ENCODE results near the gene MAGOHB.

The MAGOHB gene

DNA sequence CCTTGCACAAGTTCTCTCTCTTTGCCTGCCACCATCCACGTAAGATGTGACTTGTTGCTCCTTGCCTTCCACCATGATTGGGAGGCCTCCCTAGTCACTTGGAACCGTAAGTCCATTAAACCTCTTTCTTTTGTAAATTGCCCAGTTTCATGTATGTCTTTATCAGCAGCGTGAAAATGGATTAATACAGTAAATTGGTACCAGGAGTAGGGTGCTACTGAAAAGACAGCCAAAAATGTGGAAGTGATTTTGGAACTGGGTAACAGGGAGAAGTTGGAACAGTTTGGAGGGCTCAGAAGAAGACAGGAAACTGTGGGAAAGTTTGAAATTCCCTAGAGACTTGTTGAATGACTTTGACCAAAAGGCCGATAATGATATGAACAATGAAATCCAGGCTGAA lies 32.5 kb upstream of the MAGOHB start:
- H3K9ac ChIP-seq (ENCODE audit: low read length) = no peak overlapping the region
- H2AFZ ChIP-seq (ENCODE audit: low read depth, low read length) = no peak overlapping the region
- H4K20me1 ChIP-seq (ENCODE audit: insufficient read depth, low read length) = no peaks in the 10 kb centered on the region
- no peak overlapping the region for H3K27ac ChIP-seq (ENCODE audit: low read length)
- H3K4me1 ChIP-seq (ENCODE audit: low read length) = no peaks in the 10 kb centered on the region
- H3K27me3 ChIP-seq (ENCODE audit: low read depth, low read length) = no peaks in the 10 kb centered on the region
- H3K9me3 ChIP-seq (ENCODE audit: insufficient read depth, low read length) = no peaks in the 10 kb centered on the region; the same call in 1 of the 2 replicates
- H3K4me2 ChIP-seq (ENCODE audit: low read length) = no peak overlapping the region
- no peak overlapping the region for H3K4me3 ChIP-seq (ENCODE audit: low read length)
- H3K79me2 ChIP-seq (ENCODE audit: low read length) = no peaks in the 10 kb centered on the region
- no peaks in the 10 kb centered on the region for H3K36me3 ChIP-seq (replicated peaks; ENCODE audit: low read depth, low read length)
- TF ChIP-seq EZH2phosphoT487 (IDR thresholded peaks at IDR 0.05; ENCODE audit: low read depth) = no peak
- TF ChIP-seq, protein P1, sequence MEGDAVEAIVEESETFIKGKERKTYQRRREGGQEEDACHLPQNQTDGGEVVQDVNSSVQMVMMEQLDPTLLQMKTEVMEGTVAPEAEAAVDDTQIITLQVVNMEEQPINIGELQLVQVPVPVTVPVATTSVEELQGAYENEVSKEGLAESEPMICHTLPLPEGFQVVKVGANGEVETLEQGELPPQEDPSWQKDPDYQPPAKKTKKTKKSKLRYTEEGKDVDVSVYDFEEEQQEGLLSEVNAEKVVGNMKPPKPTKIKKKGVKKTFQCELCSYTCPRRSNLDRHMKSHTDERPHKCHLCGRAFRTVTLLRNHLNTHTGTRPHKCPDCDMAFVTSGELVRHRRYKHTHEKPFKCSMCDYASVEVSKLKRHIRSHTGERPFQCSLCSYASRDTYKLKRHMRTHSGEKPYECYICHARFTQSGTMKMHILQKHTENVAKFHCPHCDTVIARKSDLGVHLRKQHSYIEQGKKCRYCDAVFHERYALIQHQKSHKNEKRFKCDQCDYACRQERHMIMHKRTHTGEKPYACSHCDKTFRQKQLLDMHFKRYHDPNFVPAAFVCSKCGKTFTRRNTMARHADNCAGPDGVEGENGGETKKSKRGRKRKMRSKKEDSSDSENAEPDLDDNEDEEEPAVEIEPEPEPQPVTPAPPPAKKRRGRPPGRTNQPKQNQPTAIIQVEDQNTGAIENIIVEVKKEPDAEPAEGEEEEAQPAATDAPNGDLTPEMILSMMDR (IDR thresholded peaks at IDR 0.05; ENCODE audit: low read depth, low read length) = no peak

DNA sequence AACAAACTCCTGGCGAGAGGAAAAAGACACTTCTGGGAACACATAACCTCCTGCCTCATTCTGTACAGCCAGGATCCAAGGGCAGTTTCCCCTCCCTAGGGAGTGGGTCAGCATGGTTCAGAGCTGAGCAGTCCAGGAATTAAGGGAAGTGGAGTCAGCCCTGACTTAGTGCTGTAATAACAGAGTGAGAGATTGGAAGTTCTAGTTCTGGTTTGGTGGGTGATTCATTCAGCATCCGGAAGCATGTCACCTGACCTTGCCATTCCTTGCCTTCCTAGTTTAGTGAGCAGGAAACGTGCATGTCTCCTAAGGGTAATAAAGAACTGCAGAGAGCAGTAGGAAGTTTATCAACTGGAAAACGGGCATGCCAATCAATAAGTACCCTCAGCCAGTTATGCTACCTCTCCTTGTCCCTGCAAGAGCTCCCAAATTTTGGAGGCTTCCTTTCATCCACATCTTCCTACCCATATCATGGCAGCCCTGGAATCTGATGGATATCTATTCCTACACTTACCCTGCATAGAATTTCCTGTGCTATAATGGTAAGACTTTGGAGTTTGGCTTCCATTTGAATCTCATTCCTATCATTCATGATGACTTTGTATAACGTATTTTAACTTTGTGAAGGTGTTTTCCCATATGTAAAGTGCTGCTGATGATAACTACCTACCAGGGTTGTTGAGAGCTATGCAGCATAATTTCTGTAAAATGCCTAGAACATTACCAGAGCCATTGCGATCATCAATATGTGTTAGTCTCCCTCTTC lies 28.5 kb upstream of the MAGOHB start:
- no peaks in the 10 kb centered on the region for H4K20me1 ChIP-seq (ENCODE audit: insufficient read depth, low read length)
- H2AFZ ChIP-seq (ENCODE audit: low read depth, low read length) = no peak overlapping the region
- H3K36me3 ChIP-seq (replicated peaks; ENCODE audit: low read depth, low read length) = no peaks in the 10 kb centered on the region
- no peak overlapping the region for H3K9ac ChIP-seq (ENCODE audit: low read length)
- H3K79me2 ChIP-seq (ENCODE audit: low read length) = no peaks in the 10 kb centered on the region
- H3K4me1 ChIP-seq (ENCODE audit: low read length) = no peaks in the 10 kb centered on the region
- no peak overlapping the region for H3K27ac ChIP-seq (ENCODE audit: low read length)
- TF ChIP-seq EZH2phosphoT487 (IDR thresholded peaks at IDR 0.05; ENCODE audit: low read depth) = no peak
- TF ChIP-seq, protein P1 (IDR thresholded peaks at IDR 0.05; ENCODE audit: low read depth, low read length) = no peak
- no peaks in the 10 kb centered on the region; the same call in 1 of the 2 replicates for H3K9me3 ChIP-seq (ENCODE audit: insufficient read depth, low read length)
- H3K4me3 ChIP-seq (ENCODE audit: low read length) = no peak overlapping the region
- H3K27me3 ChIP-seq (ENCODE audit: low read depth, low read length) = no peaks in the 10 kb centered on the region
- H3K4me2 ChIP-seq (ENCODE audit: low read length) = no peak overlapping the region

DNA sequence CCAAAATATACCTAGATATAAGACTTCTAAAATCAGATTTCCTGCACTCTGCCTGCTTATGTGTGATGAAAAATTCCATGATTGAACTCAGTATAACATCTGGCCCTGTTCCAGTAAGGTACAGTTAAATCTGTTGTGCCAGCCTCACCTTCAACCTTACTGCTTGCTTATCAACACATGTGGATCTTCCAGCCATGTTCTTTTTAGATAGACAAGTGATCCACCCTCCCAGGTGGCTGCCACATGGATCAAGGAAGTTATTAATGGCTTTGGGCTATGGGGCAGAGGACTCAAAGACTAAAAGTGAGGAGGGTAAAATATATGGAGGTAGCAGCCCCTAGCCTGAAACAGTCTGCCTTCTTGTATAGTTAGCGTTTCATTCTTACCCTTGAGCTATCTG lies 25.3 kb upstream of the MAGOHB start:
- Histone ChIP-seq H3K9ac (ENCODE audit: low read length) (no peak overlapping the region), H4K20me1 (ENCODE audit: insufficient read depth, low read length) (no peaks in the 10 kb centered on the region), H3K27ac (ENCODE audit: low read length) (no peak overlapping the region), H3K36me3 (replicated peaks; ENCODE audit: low read depth, low read length) (no peaks in the 10 kb centered on the region), H2AFZ (ENCODE audit: low read depth, low read length) (no peak overlapping the region), H3K4me1 (ENCODE audit: low read length) (no peaks in the 10 kb centered on the region), H3K4me2 (ENCODE audit: low read length) (no peak overlapping the region), H3K9me3 (ENCODE audit: insufficient read depth, low read length) (no peaks in the 10 kb centered on the region), H3K4me3 (ENCODE audit: low read length) (no peak overlapping the region), H3K27me3 (ENCODE audit: low read depth, low read length) (no peaks in the 10 kb centered on the region), H3K79me2 (ENCODE audit: low read length) (no peaks in the 10 kb centered on the region)
- TF ChIP-seq, protein P1 (IDR thresholded peaks at IDR 0.05; ENCODE audit: low read depth, low read length) = no peak
- TF ChIP-seq EZH2phosphoT487 (IDR thresholded peaks at IDR 0.05; ENCODE audit: low read depth) = no peak

DNA sequence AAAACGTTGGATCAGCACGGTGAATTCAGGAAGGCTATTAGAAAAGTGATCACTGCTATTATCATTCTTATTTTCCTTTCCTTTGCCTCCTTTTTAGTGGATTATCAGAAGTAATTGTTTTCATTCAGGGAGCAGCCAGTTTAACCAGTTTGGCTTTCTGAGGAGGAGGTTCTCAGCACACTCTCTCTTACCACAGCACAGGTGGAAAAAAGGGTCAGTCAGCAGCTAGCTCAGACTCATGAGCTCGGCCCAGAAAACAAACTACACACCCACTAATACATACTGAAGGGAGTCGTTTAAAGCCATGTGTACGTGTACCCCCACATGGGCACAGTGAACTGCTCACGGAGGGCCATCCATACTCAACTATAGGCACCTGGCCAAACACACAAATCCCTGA lies 23.2 kb upstream of the MAGOHB start:
- no peaks in the 10 kb centered on the region for H3K79me2 ChIP-seq (ENCODE audit: low read length)
- no peak overlapping the region for H2AFZ ChIP-seq (ENCODE audit: low read depth, low read length)
- no peaks in the 10 kb centered on the region for H3K9me3 ChIP-seq (ENCODE audit: insufficient read depth, low read length)
- no peak for TF ChIP-seq EZH2phosphoT487 (IDR thresholded peaks at IDR 0.05; ENCODE audit: low read depth)
- TF ChIP-seq, protein P1 (IDR thresholded peaks at IDR 0.05; ENCODE audit: low read depth, low read length) = no peak
- no peak overlapping the region for H3K27ac ChIP-seq (ENCODE audit: low read length)
- no peak overlapping the region for H3K4me2 ChIP-seq (ENCODE audit: low read length)
- no peak overlapping the region for H3K9ac ChIP-seq (ENCODE audit: low read length)
- no peak overlapping the region for H3K4me3 ChIP-seq (ENCODE audit: low read length)
- no peaks in the 10 kb centered on the region for H3K27me3 ChIP-seq (ENCODE audit: low read depth, low read length)
- H3K4me1 ChIP-seq (ENCODE audit: low read length) = no peaks in the 10 kb centered on the region
- H3K36me3 ChIP-seq (replicated peaks; ENCODE audit: low read depth, low read length) = no peaks in the 10 kb centered on the region
- H4K20me1 ChIP-seq (ENCODE audit: insufficient read depth, low read length) = no peaks in the 10 kb centered on the region
